Measurements from ENCODE around the gene SRGAP3. TPM values are rescaled to one million over a fixed set of nuclear protein-coding genes. Genes with fewer than 3 reads are reported as not detected.

The SRGAP3 gene
- polyA plus RNA-seq, 3 donors, result 0.27 to 1.3 (median 0.87) TPM

DNA sequence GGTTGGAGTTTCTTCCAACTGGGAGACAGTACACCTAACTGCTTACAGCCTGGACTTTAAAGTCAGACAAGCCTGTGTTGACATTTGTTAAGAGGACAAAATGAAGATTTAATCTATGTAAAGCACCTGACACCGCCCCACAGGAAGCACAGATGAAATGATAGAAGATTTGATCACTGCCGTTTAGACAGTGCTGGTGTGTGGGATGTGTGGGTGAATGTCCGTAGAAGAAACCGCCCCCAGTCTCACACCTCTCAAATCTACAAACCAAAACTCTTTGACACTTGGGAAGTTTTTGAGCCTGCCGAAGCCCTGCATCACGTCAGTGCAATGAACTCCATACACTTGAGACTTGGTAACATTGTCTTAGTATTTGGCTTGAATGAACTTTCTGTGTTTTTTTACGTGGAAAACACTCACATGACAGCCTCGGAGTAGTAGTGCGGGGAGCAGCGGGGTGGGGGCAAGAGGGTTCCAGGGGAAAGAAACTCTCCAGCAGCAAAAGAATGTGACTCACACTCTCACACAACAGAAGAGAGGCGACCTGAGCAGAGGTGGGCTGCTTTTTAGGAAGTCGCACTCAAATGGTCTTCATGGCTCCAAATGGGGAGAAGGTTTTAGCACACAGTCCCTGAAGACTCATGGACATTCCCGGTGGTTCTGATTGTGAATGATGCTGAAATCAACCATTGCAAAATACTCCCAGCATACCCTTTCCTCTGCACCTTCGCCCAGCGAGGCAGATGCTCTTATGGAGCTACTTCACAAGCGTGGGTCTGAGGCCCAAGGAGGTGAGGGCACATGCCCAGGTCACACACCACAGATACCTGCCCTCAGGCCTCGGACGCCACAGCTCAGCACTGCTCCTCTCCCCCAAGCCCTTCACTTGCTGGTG, 79.2 kb downstream of the SRGAP3 start:
- Histone ChIP-seq H3K27me3 (ENCODE audit: control insufficient read depth in 2 of 2, insufficient read depth in 2 of 2, low read length in 2 of 2) (no peaks in the 10 kb centered on the region), H4K20me1 (ENCODE audit: insufficient read depth, low read length) (no peaks in the 10 kb centered on the region), H3K4me2 (replicated peaks; ENCODE audit: extremely low read depth, low read length, poor library complexity, severe bottlenecking) (no peak overlapping the region), H2AFZ (ENCODE audit: insufficient read depth, low read depth, low read length, poor library complexity, severe bottlenecking) (no peak overlapping the region), H3K4me1 (ENCODE audit: control insufficient read depth in 1 of 2, insufficient read depth in 2 of 2, low read length in 2 of 2) (peaks cover 17 to 20% of the 10 kb centered on the region in 2 donors), H3K79me2 (ENCODE audit: insufficient read depth, low read length) (no peaks in the 10 kb centered on the region), H3K9me3 (replicated peaks in 1 of 2; ENCODE audit: control insufficient read depth in 1 of 2, insufficient read depth in 1 of 2, low read length in 2 of 2) (no peaks in the 10 kb centered on the region), H3K4me3 (replicated peaks in 1 of 3; ENCODE audit: low read depth in 2 of 3, low read length in 3 of 3) (no peak overlapping the region), H3K9ac (ENCODE audit: insufficient read depth, low read length, poor library complexity, severe bottlenecking) (no peak overlapping the region), H3K36me3 (replicated peaks in 1 of 2; ENCODE audit: control insufficient read depth in 1 of 2, insufficient read depth in 2 of 2, low read length in 2 of 2) (no peaks in the 10 kb centered on the region), H3K27ac (ENCODE audit: low read depth in 1 of 2, low read length in 2 of 2) (no peak overlapping the region)
- peaks cover 27% of the 10 kb centered on the region for H3K4me1 Mint-ChIP-seq
- H3K27me3 Mint-ChIP-seq (ENCODE audit: low read depth in 3 of 3), result peaks cover 0 to 5% (median 3%) of the 10 kb centered on the region in 3 donors
- WGBS (ENCODE audit: insufficient coverage), result 97% methylated on average over 6 of the region's 18 CpGs
- H3K4me3 Mint-ChIP-seq, result no peak overlapping the region
- no peaks in the 10 kb centered on the region for H3K9me3 Mint-ChIP-seq
- no peaks in the 10 kb centered on the region for H3K36me3 Mint-ChIP-seq
- intact Hi-C loops (cut with micrococcal nuclease), result no loop called here
- no peak overlapping the region for H3K27ac Mint-ChIP-seq
- no peak for DNase-seq
- TF ChIP-seq, protein P1, sequence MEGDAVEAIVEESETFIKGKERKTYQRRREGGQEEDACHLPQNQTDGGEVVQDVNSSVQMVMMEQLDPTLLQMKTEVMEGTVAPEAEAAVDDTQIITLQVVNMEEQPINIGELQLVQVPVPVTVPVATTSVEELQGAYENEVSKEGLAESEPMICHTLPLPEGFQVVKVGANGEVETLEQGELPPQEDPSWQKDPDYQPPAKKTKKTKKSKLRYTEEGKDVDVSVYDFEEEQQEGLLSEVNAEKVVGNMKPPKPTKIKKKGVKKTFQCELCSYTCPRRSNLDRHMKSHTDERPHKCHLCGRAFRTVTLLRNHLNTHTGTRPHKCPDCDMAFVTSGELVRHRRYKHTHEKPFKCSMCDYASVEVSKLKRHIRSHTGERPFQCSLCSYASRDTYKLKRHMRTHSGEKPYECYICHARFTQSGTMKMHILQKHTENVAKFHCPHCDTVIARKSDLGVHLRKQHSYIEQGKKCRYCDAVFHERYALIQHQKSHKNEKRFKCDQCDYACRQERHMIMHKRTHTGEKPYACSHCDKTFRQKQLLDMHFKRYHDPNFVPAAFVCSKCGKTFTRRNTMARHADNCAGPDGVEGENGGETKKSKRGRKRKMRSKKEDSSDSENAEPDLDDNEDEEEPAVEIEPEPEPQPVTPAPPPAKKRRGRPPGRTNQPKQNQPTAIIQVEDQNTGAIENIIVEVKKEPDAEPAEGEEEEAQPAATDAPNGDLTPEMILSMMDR (IDR thresholded peaks at IDR 0.05), result no peak

DNA sequence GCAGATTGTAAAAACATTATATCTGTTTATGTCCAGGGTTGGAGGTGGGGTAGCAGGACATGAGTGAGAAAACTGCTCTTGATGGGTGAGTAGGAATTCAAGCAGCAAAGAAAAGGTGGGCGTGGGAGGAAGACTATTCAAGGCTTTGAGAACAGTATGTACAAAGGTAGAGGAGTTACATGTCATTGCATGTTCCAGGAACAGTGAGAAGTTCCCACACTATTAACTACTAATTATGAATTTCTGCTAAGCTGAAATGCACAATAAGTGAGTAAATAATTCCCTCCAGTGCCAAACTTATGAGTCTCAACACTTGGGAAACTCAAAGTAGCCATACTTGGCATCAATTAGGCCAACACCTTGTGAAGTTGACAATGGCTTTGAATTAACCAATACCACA, 80.1 kb downstream of the SRGAP3 start:
- H3K9ac ChIP-seq (ENCODE audit: insufficient read depth, low read length, poor library complexity, severe bottlenecking), result no peak overlapping the region
- TF ChIP-seq, protein P1 (IDR thresholded peaks at IDR 0.05), result no peak
- no peaks in the 10 kb centered on the region for H4K20me1 ChIP-seq (ENCODE audit: insufficient read depth, low read length)
- Mint-ChIP-seq H3K27ac (no peak overlapping the region), H3K36me3 (no peaks in the 10 kb centered on the region), H3K27me3 (ENCODE audit: low read depth in 3 of 3) (peaks cover 0 to 3% (median 0%) of the 10 kb centered on the region in 3 donors), H3K9me3 (no peaks in the 10 kb centered on the region), H3K4me1 (peaks cover 22% of the 10 kb centered on the region), H3K4me3 (no peak overlapping the region)
- H3K4me2 ChIP-seq (replicated peaks; ENCODE audit: extremely low read depth, low read length, poor library complexity, severe bottlenecking), result no peak overlapping the region
- DNase-seq, result no peak
- H3K4me1 ChIP-seq (ENCODE audit: control insufficient read depth in 1 of 2, insufficient read depth in 2 of 2, low read length in 2 of 2), result peaks cover 14 to 18% of the 10 kb centered on the region in 2 donors
- no peak overlapping the region for H2AFZ ChIP-seq (ENCODE audit: insufficient read depth, low read depth, low read length, poor library complexity, severe bottlenecking)
- intact Hi-C loops (cut with micrococcal nuclease), result no loop called here
- H3K36me3 ChIP-seq (replicated peaks in 1 of 2; ENCODE audit: control insufficient read depth in 1 of 2, insufficient read depth in 2 of 2, low read length in 2 of 2), result no peaks in the 10 kb centered on the region
- no peak overlapping the region for H3K4me3 ChIP-seq (replicated peaks in 1 of 3; ENCODE audit: low read depth in 2 of 3, low read length in 3 of 3)
- no peaks in the 10 kb centered on the region for H3K9me3 ChIP-seq (replicated peaks in 1 of 2; ENCODE audit: control insufficient read depth in 1 of 2, insufficient read depth in 1 of 2, low read length in 2 of 2)
- no peaks in the 10 kb centered on the region for H3K79me2 ChIP-seq (ENCODE audit: insufficient read depth, low read length)
- no peaks in the 10 kb centered on the region for H3K27me3 ChIP-seq (ENCODE audit: control insufficient read depth in 2 of 2, insufficient read depth in 2 of 2, low read length in 2 of 2)
- H3K27ac ChIP-seq (ENCODE audit: low read depth in 1 of 2, low read length in 2 of 2), result no peak overlapping the region
- WGBS (ENCODE audit: insufficient coverage), result no CpG with 5 or more reads among the region's 1 CpG

Data from CD14-positive monocyte (primary cell).